ENCODE measurements around the gene NUP62CL. TPM values are rescaled to one million over a fixed set of nuclear protein-coding genes. Genes with fewer than 3 reads are reported as not detected.

NUP62CL gene
- total RNA-seq, result 0.72 TPM in 1 of 2 replicates, not detected in the other

DNA sequence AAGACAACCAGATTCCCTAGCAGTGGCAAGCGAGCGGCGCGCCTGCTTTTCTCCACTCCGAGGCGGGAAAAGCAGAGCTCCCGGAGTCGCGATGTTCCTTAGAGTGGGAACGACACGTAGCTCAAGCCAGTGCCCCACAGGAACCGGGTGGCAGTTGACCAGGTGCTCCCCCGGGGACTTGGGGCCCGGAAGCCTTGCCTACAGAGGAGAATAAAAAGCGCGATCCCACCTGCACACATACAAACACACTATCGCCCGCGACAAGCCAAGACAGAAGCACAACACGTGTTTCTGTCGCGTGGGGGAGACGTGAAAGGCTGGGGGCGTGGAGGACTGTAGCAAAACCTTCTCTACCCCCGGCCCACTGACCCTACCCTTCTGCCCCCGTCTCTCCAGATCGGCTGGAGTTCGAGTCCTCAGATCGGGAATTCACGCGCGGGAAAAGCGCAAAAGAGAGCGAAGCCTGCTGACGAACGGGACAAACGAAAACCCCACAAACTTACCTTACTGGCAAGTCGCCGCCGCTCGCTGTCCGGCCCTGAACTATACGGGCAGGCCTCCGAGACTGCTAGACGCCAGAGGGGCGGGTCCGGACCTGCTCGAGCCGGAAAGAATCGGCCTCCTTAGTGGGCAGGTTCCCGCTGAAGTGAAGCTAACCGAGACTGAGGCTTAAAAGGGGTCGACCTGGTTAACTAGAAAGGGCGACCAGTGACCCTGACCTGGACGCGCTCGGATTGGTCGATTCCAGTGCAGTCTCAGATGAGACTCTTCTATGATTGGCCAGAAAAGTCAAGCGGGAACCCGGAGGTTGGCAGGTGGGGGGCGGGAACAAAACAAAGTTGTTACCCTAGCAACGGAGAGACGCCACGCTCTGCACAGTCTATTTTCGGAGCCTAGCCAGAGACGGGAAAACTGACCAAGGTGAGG, at the start of gene NUP62CL, which contains the start of gene DNAAF6:
Gene NUP62CL, minus strand, starts transcription at position 664 of the 927 bp plus-strand sequence. CDS start 31,287 bp downstream, outside the sequence.
Gene DNAAF6, plus strand, starts transcription at position 842 of the 927 bp plus-strand sequence. CDS start 6,265 bp downstream, outside the sequence.

GRCh38 chrX:107118322-107119147, 87.7 kb downstream of the NUP62CL start, which contains the start of gene RBM41:
Gene RBM41 (minus strand): TSS chrX:107118822. CDS start chrX:107118773, 49 bp downstream.

Other genes with a start within 250 kb of the NUP62CL start
- gene MORC4, start 206.2 kb downstream of the NUP62CL start, total RNA-seq, result 12.2 and 21.1 TPM in 2 replicates
- gene RBM41, start 87.6 kb downstream of the NUP62CL start, total RNA-seq, result 4.9 and 12.5 TPM in 2 replicates
- not detected in 2 replicates for gene DNAAF6, start 178 bp upstream of the NUP62CL start, total RNA-seq
- gene FRMPD3, start 243.2 kb upstream of the NUP62CL start, total RNA-seq, result not detected in 2 replicates

All from epithelial cell of alveolus of lung (primary cell).